Right kidney (tissue), 9 donors: ENCODE results near the gene FAM217B.
A peak's percentile ranks its signal among the peaks of the same experiment; 100 is the strongest.

Experiments
- DNase-seq: peaks from one replicate; pipeline ENCODE4 v3.0.0-alpha.2; 2016
- long read RNA-seq, 8 donors: transcript quantifications; one replicate each; lab custom pipeline, GENCODE V29; 2026

The FAM217B gene
- long read RNA-seq, donor 1, full-length matches to known transcripts, result 8 of 8 reads
- long read RNA-seq, donor 1, partial matches to known transcripts, result 0 of 8 reads
- long read RNA-seq, donor 1, other reads (novel, unspliced or antisense), result 0 of 8 reads
- long read RNA-seq, donor 2, full-length matches to known transcripts, result 7 of 7 reads
- long read RNA-seq, donor 2, partial matches to known transcripts, result 0 of 7 reads
- long read RNA-seq, donor 2, other reads (novel, unspliced or antisense), result 0 of 7 reads
- long read RNA-seq, donor 3, full-length matches to known transcripts, result 5 of 5 reads
- long read RNA-seq, donor 3, partial matches to known transcripts, result 0 of 5 reads
- long read RNA-seq, donor 3, other reads (novel, unspliced or antisense), result 0 of 5 reads
- long read RNA-seq, donor 4, full-length matches to known transcripts, result 19 of 19 reads
- long read RNA-seq, donor 4, partial matches to known transcripts, result 0 of 19 reads
- long read RNA-seq, donor 4, other reads (novel, unspliced or antisense), result 0 of 19 reads
- long read RNA-seq, donor 5, full-length matches to known transcripts, result 7 of 7 reads
- long read RNA-seq, donor 5, partial matches to known transcripts, result 0 of 7 reads
- long read RNA-seq, donor 5, other reads (novel, unspliced or antisense), result 0 of 7 reads
- long read RNA-seq, donor 6, full-length matches to known transcripts, result 4 of 4 reads
- long read RNA-seq, donor 6, partial matches to known transcripts, result 0 of 4 reads
- long read RNA-seq, donor 6, other reads (novel, unspliced or antisense), result 0 of 4 reads
- long read RNA-seq, donor 7, full-length matches to known transcripts, result 18 of 18 reads
- long read RNA-seq, donor 7, partial matches to known transcripts, result 0 of 18 reads
- long read RNA-seq, donor 7, other reads (novel, unspliced or antisense), result 0 of 18 reads
- long read RNA-seq, donor 8, full-length matches to known transcripts, result 10 of 10 reads
- long read RNA-seq, donor 8, partial matches to known transcripts, result 0 of 10 reads
- long read RNA-seq, donor 8, other reads (novel, unspliced or antisense), result 0 of 10 reads

GRCh38 chr20:59940129-59940955 lies at the start of gene FAM217B, which contains the start of gene PPP1R3D:
TSS of gene FAM217B (plus strand) at chr20:59940389. CDS start at chr20:59943944, 3,555 bp downstream.
TSS of gene PPP1R3D (minus strand) at chr20:59940305. CDS start at chr20:59939931, 374 bp downstream.
- peak; percentile 97 for DNase-seq

- DNase-seq, result no peak
Observed at GRCh38 chr20:59891581-59891980, 48.6 kb upstream of the FAM217B start.

- DNase-seq, result no peak
Observed at GRCh38 chr20:59895908-59896307, 44.3 kb upstream of the FAM217B start.

- no peak for DNase-seq
Observed at GRCh38 chr20:59902470-59902869, 37.7 kb upstream of the FAM217B start.

GRCh38 chr20:59903621-59904020 lies 36.6 kb upstream of the FAM217B start:
- no peak for DNase-seq

- no peak for DNase-seq
Observed at GRCh38 chr20:59908855-59909254, 31.3 kb upstream of the FAM217B start.

- no peak for DNase-seq
Observed at GRCh38 chr20:59911041-59911440, 29.1 kb upstream of the FAM217B start.

- DNase-seq, result no peak
Observed at GRCh38 chr20:59912609-59913008, 27.6 kb upstream of the FAM217B start.

- DNase-seq, result no peak
Observed at GRCh38 chr20:59920944-59921343, 19.2 kb upstream of the FAM217B start.

GRCh38 chr20:59923514-59923913 lies 16.7 kb upstream of the FAM217B start:
- DNase-seq, result no peak

- DNase-seq, result no peak
Observed at GRCh38 chr20:59925359-59925758, 14.8 kb upstream of the FAM217B start.

GRCh38 chr20:59925899-59926298 lies 14.3 kb upstream of the FAM217B start:
- DNase-seq, result no peak

GRCh38 chr20:59931511-59932312 lies 8.5 kb upstream of the FAM217B start:
- DNase-seq, result no peak

GRCh38 chr20:59932616-59933295 lies 7.4 kb upstream of the FAM217B start:
- no peak for DNase-seq

GRCh38 chr20:59933296-59933848 lies 6.8 kb upstream of the FAM217B start, which contains the start of gene SYCP2:
TSS of gene SYCP2 (minus strand) at chr20:59933637. CDS start at chr20:59922413, 11,224 bp downstream.
- peak; percentile 39 for DNase-seq

GRCh38 chr20:59933849-59934585 lies 6.2 kb upstream of the FAM217B start:
- peak; percentile 91 for DNase-seq

GRCh38 chr20:59935457-59936185 lies 4.6 kb upstream of the FAM217B start:
- no peak for DNase-seq

GRCh38 chr20:59936409-59936808 lies 3.8 kb upstream of the FAM217B start:
- DNase-seq, result no peak
